Erythroblast (primary cell): Measurements from ENCODE around the gene NPAS2.

Experiments used
- GATA1 ChIP-seq: IDR thresholded peaks from 2 replicates; pipeline ENCODE4 v1.6.1; 2011; ENCODE audit warnings: low read depth, mild to moderate bottlenecking, control low read depth, low read length, moderate library complexity
- POLR2A ChIP-seq: IDR thresholded peaks from 2 replicates; pipeline ENCODE4 v1.6.1; 2011; ENCODE audit warnings: mild to moderate bottlenecking, low read length

- TF ChIP-seq POLR2A (no peak), GATA1 (no peak)
Measured at GRCh38 chr2:101045330-101045729, 225.4 kb downstream of the NPAS2 start.
